Liver (tissue), 9 donors: ENCODE results near the gene MMP20. TPM values are rescaled to one million over a fixed set of nuclear protein-coding genes. Genes with fewer than 3 reads are reported as not detected.

Experiments used
- DNase-seq: peaks from one replicate; pipeline ENCODE4 v3.0.0-alpha.2; 2017; ENCODE audit warnings: low spot score
- H3K27ac ChIP-seq, 2 donors: one replicate each; pipeline ENCODE4 v1.7.0; 2013; ENCODE audit warnings: inconsistent platforms in 2 of 2, low read length in 2 of 2, control low read depth in 1 of 2, low read depth in 1 of 2, mild to moderate bottlenecking in 1 of 2
- H3K27me3 ChIP-seq, 4 donors: one replicate each; pipeline versions ENCODE4 v1.6.1 to v1.7.0; 2013; ENCODE audit warnings: low read length in 3 of 4, inconsistent platforms in 1 of 4, mild to moderate bottlenecking in 1 of 4, moderate library complexity in 1 of 4; ENCODE audit not compliant: control insufficient read depth in 4 of 4, insufficient read depth in 4 of 4
- H3K36me3 ChIP-seq, 4 donors: one replicate each; pipeline versions ENCODE4 v1.6.1 to v1.7.0; 2013; ENCODE audit warnings: low read length in 3 of 4, mild to moderate bottlenecking in 3 of 4, low read depth in 1 of 4, moderate library complexity in 1 of 4; ENCODE audit not compliant: control insufficient read depth in 4 of 4, insufficient read depth in 3 of 4
- H3K4me1 ChIP-seq, 4 donors: one replicate each; pipeline versions ENCODE4 v1.6.1 to v1.7.0; 2013; ENCODE audit warnings: low read length in 3 of 4, mild to moderate bottlenecking in 3 of 4, moderate library complexity in 1 of 4; ENCODE audit not compliant: control insufficient read depth in 4 of 4, insufficient read depth in 4 of 4
- H3K4me3 ChIP-seq, 3 donors: one replicate each; pipeline versions ENCODE4 v1.6.1 to v1.7.0; 2013; ENCODE audit warnings: low read length in 3 of 3, control low read depth in 1 of 3, low read depth in 1 of 3, mild to moderate bottlenecking in 1 of 3
- H3K9ac ChIP-seq, 2 donors: one replicate each; pipeline ENCODE4 v1.7.0; 2013; ENCODE audit warnings: low read length in 2 of 2, mild to moderate bottlenecking in 2 of 2, moderate library complexity in 2 of 2, control low read depth in 1 of 2, low read depth in 1 of 2
- H3K9me3 ChIP-seq, 4 donors: one replicate each; pipeline versions ENCODE4 v1.6.1 to v1.7.0; 2013; ENCODE audit warnings: low read length in 3 of 4; ENCODE audit not compliant: control insufficient read depth in 4 of 4
- ATF3 ChIP-seq: IDR thresholded peaks from 2 replicates; pipeline ENCODE4 v1.6.1; 2016; ENCODE audit warnings: antibody characterized with exemption
- EGR1 ChIP-seq, 2 donors: IDR thresholded peaks; 2 replicates each; pipeline ENCODE4 v1.6.1; 2016 to 2018; ENCODE audit warnings: antibody characterized with exemption in 2 of 2, low read depth in 2 of 2
- FOXA1 ChIP-seq: IDR thresholded peaks from 2 replicates; pipeline ENCODE4 v1.6.1; 2016; ENCODE audit warnings: antibody characterized with exemption
- FOXA2 ChIP-seq: IDR thresholded peaks from 2 replicates; pipeline ENCODE4 v1.6.1; 2016; ENCODE audit warnings: antibody characterized with exemption
- GABPA ChIP-seq, 2 donors: IDR thresholded peaks in 1 of 2; conservative IDR thresholded peaks in 1 of 2; 2 replicates each; pipeline ENCODE4 v1.6.1; 2016; ENCODE audit warnings: antibody characterized with exemption in 2 of 2, mild to moderate bottlenecking in 1 of 2, moderate library complexity in 1 of 2
- HNF4A ChIP-seq, 2 donors: conservative IDR thresholded peaks; 2 replicates each; pipeline ENCODE4 v1.6.1; 2016; ENCODE audit warnings: antibody characterized with exemption in 2 of 2, mild to moderate bottlenecking in 2 of 2
- HNF4G ChIP-seq: IDR thresholded peaks from 2 replicates; pipeline ENCODE4 v1.6.1; 2016; ENCODE audit warnings: antibody characterized with exemption
- JUND ChIP-seq, 2 donors: IDR thresholded peaks; 2 replicates each; pipeline ENCODE4 v1.6.1; 2016; ENCODE audit warnings: antibody characterized with exemption in 2 of 2
- MAX ChIP-seq: IDR thresholded peaks from 2 replicates; pipeline ENCODE4 v1.6.1; 2016; ENCODE audit warnings: antibody characterized with exemption
- NR2F2 ChIP-seq: IDR thresholded peaks from 2 replicates; pipeline ENCODE4 v1.6.1; 2016; ENCODE audit warnings: antibody characterized with exemption
- RAD21 ChIP-seq, 2 donors: IDR thresholded peaks; 2 replicates each; pipeline ENCODE4 v1.6.1; 2016; ENCODE audit warnings: antibody characterized with exemption in 2 of 2, mild to moderate bottlenecking in 2 of 2
- RXRA ChIP-seq, 2 donors: IDR thresholded peaks; 2 replicates each; pipeline ENCODE4 v1.6.1; 2017 to 2018; ENCODE audit warnings: antibody characterized with exemption in 2 of 2, mild to moderate bottlenecking in 1 of 2
- TAF1 ChIP-seq: conservative IDR thresholded peaks from 2 replicates; pipeline ENCODE4 v1.6.1; 2016; ENCODE audit warnings: antibody characterized with exemption, mild to moderate bottlenecking
- YY1 ChIP-seq: IDR thresholded peaks from 2 replicates; pipeline ENCODE4 v1.6.1; 2016; ENCODE audit warnings: antibody characterized with exemption, mild to moderate bottlenecking
- WGBS: extraction: QIAGEN DNeasy Blood & Tissue Kit; methylation state at CpG from one replicate; pipeline ENCODE4 v1.1.7; 2013; 5-methylcytosine and 5-hydroxymethylcytosine counted together
- polyA plus RNA-seq, 2 donors: library from polyadenylated mRNA; stranded (reverse) in 1 of 2; unstranded in 1 of 2; fragments of 200-250 nt in 1 of 2; fragments of >200 nt in 1 of 2; fragmentation: Nextera tagmentation in 1 of 2; extraction: Ambion mirVana in 1 of 2; gene quantifications; one replicate each; pipeline versions ENCODE4 v1.2.1 to v1.2.3, GENCODE V29; 2013 to 2015
- total RNA-seq, 2 donors: library from RNA; depleted of rRNA; stranded (reverse); fragments of >200 nt; gene quantifications; one replicate each; pipeline ENCODE4 v1.2.3, GENCODE V29; 2014
- TF ChIP-seq, protein P1 (sequence below): IDR thresholded peaks from 2 replicates; pipeline ENCODE4 v1.6.1; 2016; ENCODE audit warnings: antibody characterized with exemption, mild to moderate bottlenecking
- TF ChIP-seq, protein P2 (sequence below): fragments of 150-350 bp; IDR thresholded peaks from 2 replicates; pipeline ENCODE4 v1.5.1; 2017; ENCODE audit warnings: improper control_type of control experiment, low read depth, low read length; ENCODE audit not compliant: missing input control
- donor health status: healthy.
- donor health status: healthy.
- donor health status: healthy.
- donor health status: healthy.
- donor health status: healthy.

MMP20 gene
- total and polyA plus RNA-seq, 4 donors, result not detected

DNA sequence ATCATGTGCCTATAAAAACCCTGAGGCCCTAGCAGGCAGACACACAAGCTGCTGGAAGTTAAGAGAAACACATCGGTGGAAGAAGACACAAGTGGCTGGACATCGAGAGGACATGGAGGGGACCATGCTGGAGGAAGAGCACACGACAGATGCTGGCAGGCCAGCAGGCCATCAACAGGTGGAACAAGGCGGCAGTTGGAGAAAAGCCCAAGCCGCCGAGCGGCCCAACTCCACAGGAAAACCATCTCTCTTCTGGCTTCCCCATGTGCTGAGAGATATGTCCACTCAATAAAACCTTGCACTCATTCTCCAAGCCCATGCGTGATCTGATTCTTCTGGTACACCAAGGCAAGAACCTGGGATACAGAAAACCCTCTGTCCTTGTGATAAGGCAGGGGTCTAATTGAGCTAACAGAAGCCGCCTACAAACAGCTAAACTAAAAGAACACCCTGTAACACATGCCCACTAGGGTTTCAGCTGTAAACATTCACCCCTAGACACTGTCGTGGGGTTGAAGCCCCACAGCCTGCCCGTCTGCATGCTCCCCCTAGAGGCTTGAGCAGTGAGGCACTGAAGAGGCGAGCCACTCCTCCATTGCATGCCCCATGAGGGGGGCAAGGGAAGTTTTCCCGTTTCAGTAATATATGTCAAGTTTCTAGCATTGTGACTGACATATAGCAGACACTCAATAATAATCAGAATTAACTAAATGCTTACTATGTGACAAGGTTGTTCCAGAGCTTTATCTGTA, 39.0 kb upstream of the MMP20 start:
- Histone ChIP-seq H3K4me1 (no peaks in the 10 kb centered on the region), H3K9ac (no peak overlapping the region), H3K27me3 (no peaks in the 10 kb centered on the region), H3K27ac (no peak overlapping the region), H3K4me3 (no peak overlapping the region), H3K9me3 (no peaks in the 10 kb centered on the region), H3K36me3 (no peaks in the 10 kb centered on the region)
- no peak for DNase-seq
- 84% methylated on average over 13 of the region's 13 CpGs for WGBS
- no peak for TF ChIP-seq HNF4A (conservative IDR thresholded peaks at IDR 0.05)
- peak in 1 of 2 donors; percentile 60 for TF ChIP-seq RAD21 (IDR thresholded peaks at IDR 0.05)

GRCh38 chr11:102662607-102663006, 37.5 kb upstream of the MMP20 start:
- no peak for DNase-seq
- Histone ChIP-seq H3K4me3 (no peak overlapping the region), H3K9ac (no peak overlapping the region), H3K27me3 (no peaks in the 10 kb centered on the region), H3K36me3 (no peaks in the 10 kb centered on the region), H3K9me3 (no peaks in the 10 kb centered on the region), H3K27ac (no peak overlapping the region), H3K4me1 (no peaks in the 10 kb centered on the region)
- TF ChIP-seq MAX (no peak), FOXA1 (no peak), ATF3 (no peak), HNF4G (no peak)
- TF ChIP-seq, protein P1, sequence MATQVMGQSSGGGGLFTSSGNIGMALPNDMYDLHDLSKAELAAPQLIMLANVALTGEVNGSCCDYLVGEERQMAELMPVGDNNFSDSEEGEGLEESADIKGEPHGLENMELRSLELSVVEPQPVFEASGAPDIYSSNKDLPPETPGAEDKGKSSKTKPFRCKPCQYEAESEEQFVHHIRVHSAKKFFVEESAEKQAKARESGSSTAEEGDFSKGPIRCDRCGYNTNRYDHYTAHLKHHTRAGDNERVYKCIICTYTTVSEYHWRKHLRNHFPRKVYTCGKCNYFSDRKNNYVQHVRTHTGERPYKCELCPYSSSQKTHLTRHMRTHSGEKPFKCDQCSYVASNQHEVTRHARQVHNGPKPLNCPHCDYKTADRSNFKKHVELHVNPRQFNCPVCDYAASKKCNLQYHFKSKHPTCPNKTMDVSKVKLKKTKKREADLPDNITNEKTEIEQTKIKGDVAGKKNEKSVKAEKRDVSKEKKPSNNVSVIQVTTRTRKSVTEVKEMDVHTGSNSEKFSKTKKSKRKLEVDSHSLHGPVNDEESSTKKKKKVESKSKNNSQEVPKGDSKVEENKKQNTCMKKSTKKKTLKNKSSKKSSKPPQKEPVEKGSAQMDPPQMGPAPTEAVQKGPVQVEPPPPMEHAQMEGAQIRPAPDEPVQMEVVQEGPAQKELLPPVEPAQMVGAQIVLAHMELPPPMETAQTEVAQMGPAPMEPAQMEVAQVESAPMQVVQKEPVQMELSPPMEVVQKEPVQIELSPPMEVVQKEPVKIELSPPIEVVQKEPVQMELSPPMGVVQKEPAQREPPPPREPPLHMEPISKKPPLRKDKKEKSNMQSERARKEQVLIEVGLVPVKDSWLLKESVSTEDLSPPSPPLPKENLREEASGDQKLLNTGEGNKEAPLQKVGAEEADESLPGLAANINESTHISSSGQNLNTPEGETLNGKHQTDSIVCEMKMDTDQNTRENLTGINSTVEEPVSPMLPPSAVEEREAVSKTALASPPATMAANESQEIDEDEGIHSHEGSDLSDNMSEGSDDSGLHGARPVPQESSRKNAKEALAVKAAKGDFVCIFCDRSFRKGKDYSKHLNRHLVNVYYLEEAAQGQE, result no peak

GRCh38 chr11:102661040-102661439, 35.9 kb upstream of the MMP20 start:
- no peak overlapping the region for H3K4me3 ChIP-seq
- no peaks in the 10 kb centered on the region for H3K36me3 ChIP-seq
- no peaks in the 10 kb centered on the region for H3K9me3 ChIP-seq
- no peak overlapping the region for H3K9ac ChIP-seq
- no peaks in the 10 kb centered on the region for H3K27me3 ChIP-seq
- WGBS, result 87% methylated on average over 4 of the region's 4 CpGs
- no peak for DNase-seq
- H3K27ac ChIP-seq, result no peak overlapping the region
- H3K4me1 ChIP-seq, result no peaks in the 10 kb centered on the region
- TF ChIP-seq TAF1 (no peak), HNF4G (no peak), JUND (IDR thresholded peaks at IDR 0.05) (no peak), EGR1 (IDR thresholded peaks at IDR 0.05; ENCODE audit: low read depth in 2 of 2) (no peak), RAD21 (IDR thresholded peaks at IDR 0.05) (no peak), NR2F2 (no peak), YY1 (no peak), FOXA1 (no peak), RXRA (IDR thresholded peaks at IDR 0.05) (no peak), MAX (no peak), HNF4A (conservative IDR thresholded peaks at IDR 0.05) (no peak), FOXA2 (no peak), GABPA (IDR thresholded peaks at IDR 0.05 in 1 of 2, conservative IDR thresholded peaks at IDR 0.05 in 1 of 2) (no peak)
- TF ChIP-seq, protein P1, result no peak
- TF ChIP-seq, protein P2, sequence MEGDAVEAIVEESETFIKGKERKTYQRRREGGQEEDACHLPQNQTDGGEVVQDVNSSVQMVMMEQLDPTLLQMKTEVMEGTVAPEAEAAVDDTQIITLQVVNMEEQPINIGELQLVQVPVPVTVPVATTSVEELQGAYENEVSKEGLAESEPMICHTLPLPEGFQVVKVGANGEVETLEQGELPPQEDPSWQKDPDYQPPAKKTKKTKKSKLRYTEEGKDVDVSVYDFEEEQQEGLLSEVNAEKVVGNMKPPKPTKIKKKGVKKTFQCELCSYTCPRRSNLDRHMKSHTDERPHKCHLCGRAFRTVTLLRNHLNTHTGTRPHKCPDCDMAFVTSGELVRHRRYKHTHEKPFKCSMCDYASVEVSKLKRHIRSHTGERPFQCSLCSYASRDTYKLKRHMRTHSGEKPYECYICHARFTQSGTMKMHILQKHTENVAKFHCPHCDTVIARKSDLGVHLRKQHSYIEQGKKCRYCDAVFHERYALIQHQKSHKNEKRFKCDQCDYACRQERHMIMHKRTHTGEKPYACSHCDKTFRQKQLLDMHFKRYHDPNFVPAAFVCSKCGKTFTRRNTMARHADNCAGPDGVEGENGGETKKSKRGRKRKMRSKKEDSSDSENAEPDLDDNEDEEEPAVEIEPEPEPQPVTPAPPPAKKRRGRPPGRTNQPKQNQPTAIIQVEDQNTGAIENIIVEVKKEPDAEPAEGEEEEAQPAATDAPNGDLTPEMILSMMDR, result no peak
